OCI-LY1 (cell line): ENCODE measurements around the gene PLBD2.

Experiments
- CTCF ChIP-seq: fragments of 200-600 bp; sonication (generic), shearing (Covaris generic); IDR thresholded peaks from 2 replicates; pipeline ENCODE4 v1.5.1; 2017; ENCODE audit warnings: mild to moderate bottlenecking, antibody characterized with exemption, low read length, moderate library complexity, mixed read lengths
- EZH2 ChIP-seq: fragments of 200-600 bp; sonication (generic), shearing (Covaris generic); IDR thresholded peaks from 2 replicates; pipeline ENCODE4 v1.8.0; 2017; ENCODE audit warnings: borderline replicate concordance, mixed run types, mild to moderate bottlenecking, antibody characterized with exemption, low read length, moderate library complexity, mixed read lengths

DNA sequence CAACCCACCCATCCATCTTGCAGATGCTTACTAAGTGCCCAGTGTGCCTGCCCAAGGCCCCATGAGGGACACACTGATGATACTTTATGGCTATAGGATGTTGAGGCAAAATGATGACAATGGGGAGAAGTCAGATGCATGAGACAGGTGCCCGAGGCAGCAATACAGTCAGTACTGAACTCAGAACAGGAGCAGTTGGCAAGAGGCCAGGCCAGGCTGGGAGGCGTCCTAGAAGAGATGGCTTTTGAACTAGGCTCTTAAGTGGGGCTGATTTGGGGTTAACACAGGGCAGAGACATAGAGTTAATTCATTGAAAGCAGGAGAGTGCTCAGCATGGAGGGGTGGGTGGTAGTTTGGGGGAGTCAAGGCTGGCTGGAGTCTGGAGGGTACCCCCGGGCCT lies 15.6 kb downstream of the PLBD2 start:
- TF ChIP-seq CTCF (no peak), EZH2 (no peak)
